HG02759 (cell line): ENCODE measurements around the gene PRDM1.

Experiments
- ATAC-seq: cut with Tn5 transposase; IDR thresholded peaks from one replicate; pipeline ENCODE4 v1.9.1; 2021; ENCODE audit warnings: mild to moderate bottlenecking, moderate library complexity; ENCODE audit not compliant: unreplicated experiment

PRDM1 gene

GRCh38 chr6:106094261-106094963, 8.3 kb downstream of the PRDM1 start:
- ATAC-seq, result no peak

GRCh38 chr6:106094964-106095335, 8.8 kb downstream of the PRDM1 start:
- ATAC-seq, result no peak

- ATAC-seq, result peak; percentile 45
These were observed 11.5 kb downstream of the PRDM1 start for GRCh38 chr6:106097411-106098231.

GRCh38 chr6:106098383-106099234, 12.5 kb downstream of the PRDM1 start:
- peak; percentile 34 for ATAC-seq

- no peak for ATAC-seq
These were observed 13.1 kb downstream of the PRDM1 start for GRCh38 chr6:106099235-106099537.

GRCh38 chr6:106100755-106101154, 14.6 kb downstream of the PRDM1 start:
- ATAC-seq, result no peak

GRCh38 chr6:106101466-106101865, 15.3 kb downstream of the PRDM1 start:
- ATAC-seq, result no peak

GRCh38 chr6:106102034-106102433, 15.9 kb downstream of the PRDM1 start:
- ATAC-seq, result peak; percentile 68

GRCh38 chr6:106102967-106103727, 17.0 kb downstream of the PRDM1 start:
- ATAC-seq, result no peak

GRCh38 chr6:106103728-106104109, 17.6 kb downstream of the PRDM1 start:
- ATAC-seq, result peak; percentile 48

- ATAC-seq, result no peak
These were observed 18.3 kb downstream of the PRDM1 start for GRCh38 chr6:106104476-106104875.

- no peak for ATAC-seq
These were observed 18.8 kb downstream of the PRDM1 start for GRCh38 chr6:106104941-106105340.

- ATAC-seq, result no peak
These were observed 19.4 kb downstream of the PRDM1 start for GRCh38 chr6:106105493-106105892.

GRCh38 chr6:106106276-106107042, 20.3 kb downstream of the PRDM1 start:
- ATAC-seq, result no peak

- ATAC-seq, result no peak
These were observed 21.0 kb downstream of the PRDM1 start for GRCh38 chr6:106107043-106107613.

GRCh38 chr6:106108129-106108528, 22.0 kb downstream of the PRDM1 start:
- ATAC-seq, result no peak

GRCh38 chr6:106109029-106109428, 22.9 kb downstream of the PRDM1 start:
- ATAC-seq, result no peak

- ATAC-seq, result no peak
These were observed 24.2 kb downstream of the PRDM1 start for GRCh38 chr6:106110164-106110826.

- no peak for ATAC-seq
These were observed 26.3 kb downstream of the PRDM1 start for GRCh38 chr6:106112433-106112832.
